ENCODE results near the gene KLRC4.

- no peak for TF ChIP-seq POLR2AphosphoS5 (IDR thresholded peaks at IDR 0.05; ENCODE audit: low read depth, low read length)
- no peak for TF ChIP-seq SIN3A (IDR thresholded peaks at IDR 0.05; ENCODE audit: borderline replicate concordance, insufficient read depth, low read length)
- no peak for TF ChIP-seq REST (IDR thresholded peaks at IDR 0.05; ENCODE audit: insufficient read depth in 1 of 2, low read depth in 2 of 2, low read length in 2 of 2)
These were observed at the start of gene KLRC4 for GRCh38 chr12:10409392-10409791.

All from PFSK-1 (cell line).